Adrenal gland (tissue), 5 donors: ENCODE results near the gene RPS6KB1.

Source experiments
- POLR2A ChIP-seq, 2 donors: fragments of 450-650 bp; IDR thresholded peaks; one replicate each; pipeline ENCODE4 v1.6.1; 2017; ENCODE audit warnings: antibody characterized with exemption in 2 of 2, mild to moderate bottlenecking in 2 of 2, moderate library complexity in 1 of 2
- TF ChIP-seq, protein P1 (sequence below), 6 experiments: fragments of 450-650 bp in 4 of 6; fragments of 200-600 bp in 2 of 6; sonication (generic) in 1 of 6; IDR thresholded peaks; 1 replicate in 5 of 6; 2 replicates in 1 of 6; pipeline versions ENCODE4 v1.5.1 to v1.8.0; 2016 to 2021; ENCODE audit warnings: antibody characterized with exemption in 6 of 6, mild to moderate bottlenecking in 2 of 6, moderate library complexity in 1 of 6
- donor health status: DM: no; HTN: no; CAD: no.

DNA sequence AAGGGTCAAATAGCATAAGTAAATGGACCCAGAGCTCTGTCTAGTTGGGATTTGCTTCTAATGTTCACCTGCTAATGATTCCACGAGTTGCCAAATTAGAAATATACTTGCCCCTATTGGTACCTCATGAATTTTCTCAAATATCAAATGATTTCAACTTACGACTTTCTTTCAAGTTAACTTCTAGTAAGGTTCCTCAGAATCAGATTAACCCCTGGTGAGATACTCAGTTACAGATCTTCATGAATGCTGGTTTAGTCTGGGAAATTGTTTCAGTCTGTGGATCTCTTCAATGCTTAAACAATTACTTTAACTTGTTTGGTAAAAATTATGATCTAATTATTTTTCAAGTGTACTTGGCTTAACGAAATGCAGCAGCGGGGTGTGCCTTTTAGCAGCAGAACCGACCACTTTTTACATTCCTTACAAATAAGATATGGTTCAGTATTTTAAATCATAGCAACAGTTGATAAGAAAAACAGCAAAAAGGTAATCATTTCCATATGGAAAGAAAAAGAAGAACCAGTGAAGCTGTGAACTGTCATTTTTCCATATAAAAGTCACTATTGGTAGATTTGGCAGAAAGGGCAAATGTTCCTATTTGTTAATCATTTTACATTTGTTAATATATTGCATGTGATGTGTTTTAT is 34.6 kb upstream of the RPS6KB1 start:
- TF ChIP-seq, protein P1, sequence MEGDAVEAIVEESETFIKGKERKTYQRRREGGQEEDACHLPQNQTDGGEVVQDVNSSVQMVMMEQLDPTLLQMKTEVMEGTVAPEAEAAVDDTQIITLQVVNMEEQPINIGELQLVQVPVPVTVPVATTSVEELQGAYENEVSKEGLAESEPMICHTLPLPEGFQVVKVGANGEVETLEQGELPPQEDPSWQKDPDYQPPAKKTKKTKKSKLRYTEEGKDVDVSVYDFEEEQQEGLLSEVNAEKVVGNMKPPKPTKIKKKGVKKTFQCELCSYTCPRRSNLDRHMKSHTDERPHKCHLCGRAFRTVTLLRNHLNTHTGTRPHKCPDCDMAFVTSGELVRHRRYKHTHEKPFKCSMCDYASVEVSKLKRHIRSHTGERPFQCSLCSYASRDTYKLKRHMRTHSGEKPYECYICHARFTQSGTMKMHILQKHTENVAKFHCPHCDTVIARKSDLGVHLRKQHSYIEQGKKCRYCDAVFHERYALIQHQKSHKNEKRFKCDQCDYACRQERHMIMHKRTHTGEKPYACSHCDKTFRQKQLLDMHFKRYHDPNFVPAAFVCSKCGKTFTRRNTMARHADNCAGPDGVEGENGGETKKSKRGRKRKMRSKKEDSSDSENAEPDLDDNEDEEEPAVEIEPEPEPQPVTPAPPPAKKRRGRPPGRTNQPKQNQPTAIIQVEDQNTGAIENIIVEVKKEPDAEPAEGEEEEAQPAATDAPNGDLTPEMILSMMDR (IDR thresholded peaks at IDR 0.05), result no peak
- no peak for TF ChIP-seq POLR2A (IDR thresholded peaks at IDR 0.05)
